K562 (cell line): ENCODE results near the gene CTDSP1. TPM values are rescaled to one million over a fixed set of nuclear protein-coding genes. Genes with fewer than 3 reads are reported as not detected.

ENCODE experiments used
- ARNT ChIP-seq, 2 experiments: fragments of 450-650 bp; IDR thresholded peaks; 2 replicates each; pipeline ENCODE4 v1.6.1; 2016; ENCODE audit warnings: mild to moderate bottlenecking in 1 of 2
- BHLHE40 ChIP-seq: IDR thresholded peaks from 2 replicates; pipeline ENCODE4 v1.6.1; 2011; ENCODE audit warnings: low read length, improper control_type of control experiment
- CBX8 ChIP-seq: fragments of 200-600 bp; sonication (generic); IDR thresholded peaks from 2 replicates; pipeline ENCODE4 v1.6.1; 2012; ENCODE audit warnings: borderline replicate concordance, mixed run types, low read depth, mild to moderate bottlenecking, moderate library complexity, mixed read lengths, low read length, control low read depth, inconsistent platforms; ENCODE audit not compliant: poor library complexity, severe bottlenecking; ENCODE audit errors: extremely low read depth
- CREB1 ChIP-seq, 2 experiments: sonication (generic) in 1 of 2; formaldehyde crosslinking in 1 of 2; IDR thresholded peaks; 2 replicates each; pipeline versions ENCODE4 v1.6.1 to v1.8.0; 2012 to 2022; ENCODE audit warnings: inconsistent platforms in 1 of 2, mild to moderate bottlenecking in 1 of 2, missing genetic modification reagents in 1 of 2, moderate library complexity in 1 of 2
- CTBP1 ChIP-seq: fragments of 450-650 bp; IDR thresholded peaks from 2 replicates; pipeline ENCODE4 v1.6.1; 2016; ENCODE audit warnings: borderline replicate concordance
- DPF2 ChIP-seq: fragments of 450-650 bp; IDR thresholded peaks from 2 replicates; pipeline ENCODE4 v1.6.1; 2016
- ESRRA ChIP-seq: fragments of 450-650 bp; IDR thresholded peaks from 2 replicates; pipeline ENCODE4 v1.6.1; 2014; ENCODE audit warnings: low read depth, mild to moderate bottlenecking, moderate library complexity, borderline replicate concordance
- FOSL1 ChIP-seq: fragments of 200-800 bp; sonication (Bioruptor generic); conservative IDR thresholded peaks from 2 replicates; pipeline ENCODE4 v1.6.1; 2016; ENCODE audit warnings: missing genetic modification characterization, missing compliant biosample characterization
- KLF6 ChIP-seq: fragments of 250-450 bp; sonication (Bioruptor Pico); IDR thresholded peaks from 2 replicates; pipeline ENCODE4 v1.4.0; 2020; ENCODE audit warnings: mild to moderate bottlenecking, moderate library complexity, borderline replicate concordance
- MYBL2 ChIP-seq, 2 experiments: fragments of 450-650 bp in 1 of 2; sonication (generic) in 1 of 2; formaldehyde crosslinking in 1 of 2; IDR thresholded peaks; 2 replicates each; pipeline versions ENCODE4 v1.6.1 to v1.8.1; 2017 to 2022; ENCODE audit warnings: borderline replicate concordance in 1 of 2, inconsistent platforms in 1 of 2, low read depth in 1 of 2, mild to moderate bottlenecking in 1 of 2, missing genetic modification reagents in 1 of 2, moderate library complexity in 1 of 2
- PHF8 ChIP-seq: fragments of 200-600 bp; sonication (generic); IDR thresholded peaks from 2 replicates; pipeline ENCODE4 v1.6.1; 2012; ENCODE audit warnings: mixed run types, mild to moderate bottlenecking, inconsistent platforms, low read length, moderate library complexity, borderline replicate concordance
- SMARCB1 ChIP-seq: IDR thresholded peaks from 2 replicates; pipeline ENCODE4 v1.6.1; 2011; ENCODE audit warnings: improper control_type of control experiment, low read depth; ENCODE audit not compliant: insufficient read length
- SPI1 ChIP-seq: IDR thresholded peaks from 2 replicates; pipeline ENCODE4 v1.6.1; 2011; ENCODE audit warnings: low read depth, low read length, control low read depth, borderline replicate concordance
- ZBTB7A ChIP-seq: IDR thresholded peaks from 2 replicates; pipeline ENCODE4 v1.6.1; 2011; ENCODE audit warnings: low read depth, mild to moderate bottlenecking, low read length, moderate library complexity, borderline replicate concordance; ENCODE audit not compliant: control insufficient read depth
- ZEB2 ChIP-seq: fragments of 450-650 bp; IDR thresholded peaks from 2 replicates; pipeline ENCODE4 v1.6.1; 2016
- ZFPM2 ChIP-seq: fragments of 250-450 bp; sonication (Bioruptor Pico); IDR thresholded peaks from 2 replicates; pipeline ENCODE4 v1.5.1; 2022; ENCODE audit warnings: mild to moderate bottlenecking
- ZNF224 ChIP-seq: sonication (generic); formaldehyde crosslinking; IDR thresholded peaks from 2 replicates; pipeline ENCODE4 v1.8.0; 2022; ENCODE audit warnings: mild to moderate bottlenecking, missing genetic modification reagents
- polyA plus RNA-seq, 8 experiments: library from polyadenylated mRNA; depleted of rRNA in 4 of 8; stranded (reverse) in 5 of 8; unstranded in 3 of 8; fragments of >200 nt; fragmentation: Nextera tagmentation in 2 of 8; fragmentation: Illumina TruSeq in 1 of 8; extraction: Ambion mirVana in 2 of 8; extraction: Trizol in 1 of 8; gene quantifications; 2 replicates each; pipeline versions ENCODE4 v1.2.1 to v1.2.3, GENCODE V29; 2011 to 2014; ENCODE audit warnings: inconsistent platforms in 1 of 8, missing spikeins in 1 of 8
- total RNA-seq, 7 experiments: library from RNA; depleted of rRNA in 6 of 7; stranded (reverse); fragments of >200 nt in 6 of 7; fragmentation: Illumina TruSeq in 2 of 7; extraction: Trizol in 2 of 7; gene quantifications; 2 replicates each; pipeline versions ENCODE4 v1.2.1 to v1.2.3, GENCODE V29; 2011 to 2021; ENCODE audit warnings: low replicate concordance in 1 of 7
- TF ChIP-seq, protein P1 (sequence below): fragments of 450-650 bp; IDR thresholded peaks from 2 replicates; pipeline ENCODE4 v1.6.1; 2018; ENCODE audit warnings: mild to moderate bottlenecking, low read depth; ENCODE audit not compliant: partially characterized antibody
- TF ChIP-seq, protein P2 (sequence below): sonication (generic); formaldehyde crosslinking; IDR thresholded peaks from 2 replicates; pipeline ENCODE4 v1.4.0; 2020; ENCODE audit warnings: mild to moderate bottlenecking, missing genetic modification reagents
- TF ChIP-seq, protein P3 (sequence below): fragments of 450-650 bp; IDR thresholded peaks from 2 replicates; pipeline ENCODE4 v1.6.1; 2014; ENCODE audit warnings: low read depth, mild to moderate bottlenecking, moderate library complexity, borderline replicate concordance
- TF ChIP-seq, protein P4 (sequence below): sonication (generic); formaldehyde crosslinking; IDR thresholded peaks from 2 replicates; pipeline ENCODE4 v1.8.0; 2022; ENCODE audit warnings: mild to moderate bottlenecking, low read depth, missing genetic modification reagents

The CTDSP1 gene
- total and polyA plus RNA-seq, 9 of the 15 experiments (the other 6 are each of a cell fraction or from before 2014, with no cell fraction given): 2.4 to 74.8 (median 45.8) TPM

DNA sequence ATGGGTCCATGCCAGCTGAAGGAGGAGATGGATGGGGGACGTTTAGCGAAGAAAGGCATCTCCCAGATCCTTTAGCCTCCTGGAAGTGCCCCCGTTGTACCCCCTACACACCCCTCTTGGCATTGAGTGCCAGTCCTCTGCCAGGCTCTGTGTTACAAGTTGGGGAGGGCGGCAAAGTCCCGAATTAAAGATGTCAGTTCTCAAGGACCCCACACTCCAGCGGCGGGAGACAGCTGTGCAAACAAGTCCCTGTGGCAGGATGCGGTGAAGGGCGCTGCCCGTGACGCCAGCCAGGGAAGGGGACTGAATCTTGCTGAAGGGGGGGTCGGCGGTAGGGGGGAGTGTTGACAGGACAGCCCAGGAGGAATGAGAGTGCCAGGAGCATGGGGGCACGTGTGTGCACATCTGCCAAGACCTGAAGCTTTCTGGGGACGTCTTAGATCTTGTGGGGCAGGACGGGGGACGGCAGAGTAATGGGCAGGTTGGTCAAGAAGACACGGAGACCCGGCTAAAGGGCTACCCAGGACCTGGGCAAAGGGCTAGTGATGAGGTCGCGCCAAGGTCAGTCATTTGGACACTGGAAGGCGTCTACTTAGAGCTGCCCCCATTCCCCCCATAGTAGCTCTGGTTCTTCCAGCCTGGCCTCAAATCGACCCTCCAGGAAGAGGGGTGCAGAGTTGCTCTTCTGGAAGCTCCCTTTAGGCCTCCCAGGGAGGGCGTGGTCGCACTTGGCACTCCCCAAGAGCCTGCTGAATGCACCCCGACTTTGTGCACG is 2.8 kb upstream of the CTDSP1 start (continued):
- TF ChIP-seq, protein P1, sequence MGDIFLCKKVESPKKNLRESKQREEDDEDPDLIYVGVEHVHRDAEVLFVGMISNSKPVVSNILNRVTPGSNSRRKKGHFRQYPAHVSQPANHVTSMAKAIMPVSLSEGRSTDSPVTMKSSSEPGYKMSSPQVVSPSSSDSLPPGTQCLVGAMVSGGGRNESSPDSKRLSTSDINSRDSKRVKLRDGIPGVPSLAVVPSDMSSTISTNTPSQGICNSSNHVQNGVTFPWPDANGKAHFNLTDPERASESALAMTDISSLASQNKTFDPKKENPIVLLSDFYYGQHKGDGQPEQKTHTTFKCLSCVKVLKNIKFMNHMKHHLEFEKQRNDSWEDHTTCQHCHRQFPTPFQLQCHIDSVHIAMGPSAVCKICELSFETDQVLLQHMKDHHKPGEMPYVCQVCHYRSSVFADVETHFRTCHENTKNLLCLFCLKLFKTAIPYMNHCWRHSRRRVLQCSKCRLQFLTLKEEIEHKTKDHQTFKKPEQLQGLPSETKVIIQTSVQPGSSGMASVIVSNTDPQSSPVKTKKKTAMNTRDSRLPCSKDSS: no peak
- TF ChIP-seq KLF6 (CRISPR knock-in tag) (no peak), FOSL1 (tag) (no peak), MYBL2 (IDR thresholded peaks at IDR 0.05; ENCODE audit: low read depth) (no peak), MYBL2 (CRISPR knock-in tag; IDR thresholded peaks at IDR 0.05; ENCODE audit: borderline replicate concordance) (no peak), BHLHE40 (peak; percentile 49; the same call in 1 of the 2 replicates), DPF2 (no peak), ZBTB7A (peak; percentile 47; the same call in 1 of the 2 replicates), CBX8 (no peak), SMARCB1 (no peak), CREB1 (IDR thresholded peaks at IDR 0.05) (0 out of 2 replicates have a peak, but pooled peaks have one; percentile 26), CREB1 (CRISPR knock-in tag; IDR thresholded peaks at IDR 0.05) (0 out of 2 replicates have a peak, but pooled peaks have one; percentile 41), ZNF224 (no peak), PHF8 (no peak), ZFPM2 (no peak), SPI1 (no peak), ARNT (IDR thresholded peaks at IDR 0.05) (no peak), ESRRA (0 out of 2 replicates have a peak, but pooled peaks have one; percentile 13), CTBP1 (no peak), ZEB2 (no peak)
- TF ChIP-seq, protein P2, sequence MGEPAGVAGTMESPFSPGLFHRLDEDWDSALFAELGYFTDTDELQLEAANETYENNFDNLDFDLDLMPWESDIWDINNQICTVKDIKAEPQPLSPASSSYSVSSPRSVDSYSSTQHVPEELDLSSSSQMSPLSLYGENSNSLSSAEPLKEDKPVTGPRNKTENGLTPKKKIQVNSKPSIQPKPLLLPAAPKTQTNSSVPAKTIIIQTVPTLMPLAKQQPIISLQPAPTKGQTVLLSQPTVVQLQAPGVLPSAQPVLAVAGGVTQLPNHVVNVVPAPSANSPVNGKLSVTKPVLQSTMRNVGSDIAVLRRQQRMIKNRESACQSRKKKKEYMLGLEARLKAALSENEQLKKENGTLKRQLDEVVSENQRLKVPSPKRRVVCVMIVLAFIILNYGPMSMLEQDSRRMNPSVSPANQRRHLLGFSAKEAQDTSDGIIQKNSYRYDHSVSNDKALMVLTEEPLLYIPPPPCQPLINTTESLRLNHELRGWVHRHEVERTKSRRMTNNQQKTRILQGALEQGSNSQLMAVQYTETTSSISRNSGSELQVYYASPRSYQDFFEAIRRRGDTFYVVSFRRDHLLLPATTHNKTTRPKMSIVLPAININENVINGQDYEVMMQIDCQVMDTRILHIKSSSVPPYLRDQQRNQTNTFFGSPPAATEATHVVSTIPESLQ: no peak
- TF ChIP-seq, protein P3, sequence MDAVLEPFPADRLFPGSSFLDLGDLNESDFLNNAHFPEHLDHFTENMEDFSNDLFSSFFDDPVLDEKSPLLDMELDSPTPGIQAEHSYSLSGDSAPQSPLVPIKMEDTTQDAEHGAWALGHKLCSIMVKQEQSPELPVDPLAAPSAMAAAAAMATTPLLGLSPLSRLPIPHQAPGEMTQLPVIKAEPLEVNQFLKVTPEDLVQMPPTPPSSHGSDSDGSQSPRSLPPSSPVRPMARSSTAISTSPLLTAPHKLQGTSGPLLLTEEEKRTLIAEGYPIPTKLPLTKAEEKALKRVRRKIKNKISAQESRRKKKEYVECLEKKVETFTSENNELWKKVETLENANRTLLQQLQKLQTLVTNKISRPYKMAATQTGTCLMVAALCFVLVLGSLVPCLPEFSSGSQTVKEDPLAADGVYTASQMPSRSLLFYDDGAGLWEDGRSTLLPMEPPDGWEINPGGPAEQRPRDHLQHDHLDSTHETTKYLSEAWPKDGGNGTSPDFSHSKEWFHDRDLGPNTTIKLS: no peak
- TF ChIP-seq, protein P4, sequence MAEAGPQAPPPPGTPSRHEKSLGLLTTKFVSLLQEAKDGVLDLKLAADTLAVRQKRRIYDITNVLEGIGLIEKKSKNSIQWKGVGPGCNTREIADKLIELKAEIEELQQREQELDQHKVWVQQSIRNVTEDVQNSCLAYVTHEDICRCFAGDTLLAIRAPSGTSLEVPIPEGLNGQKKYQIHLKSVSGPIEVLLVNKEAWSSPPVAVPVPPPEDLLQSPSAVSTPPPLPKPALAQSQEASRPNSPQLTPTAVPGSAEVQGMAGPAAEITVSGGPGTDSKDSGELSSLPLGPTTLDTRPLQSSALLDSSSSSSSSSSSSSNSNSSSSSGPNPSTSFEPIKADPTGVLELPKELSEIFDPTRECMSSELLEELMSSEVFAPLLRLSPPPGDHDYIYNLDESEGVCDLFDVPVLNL: no peak
